Measurements from ENCODE around the gene TWIST2.

The TWIST2 gene

GRCh38 chr2:238955648-238956531 is 108.0 kb downstream of the TWIST2 start:
- DNase-seq (ENCODE audit: low read depth) = no peak

DNA sequence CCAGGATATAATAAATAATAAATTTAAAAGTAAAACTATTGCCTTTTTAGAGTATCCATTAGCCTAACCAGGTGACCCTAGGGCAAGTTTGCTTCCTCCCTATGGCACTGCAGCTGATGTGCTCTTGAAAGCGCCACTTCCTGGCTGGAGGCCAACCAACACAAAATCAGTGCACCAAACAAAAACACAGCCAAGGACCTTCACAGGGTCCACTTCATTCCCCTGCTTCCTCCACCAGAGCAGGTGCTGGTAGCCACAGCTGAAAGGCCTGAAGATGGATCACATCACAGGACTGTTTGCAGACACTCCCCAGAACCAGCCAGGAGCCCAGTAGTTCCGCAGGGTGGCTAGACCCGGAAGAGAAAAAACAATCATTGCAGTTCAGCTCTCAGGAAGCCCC is 108.8 kb downstream of the TWIST2 start:
- DNase-seq (ENCODE audit: low read depth) = no peak
